HEK293 (cell line): ENCODE data around the gene TRMT1.
A peak's percentile ranks its signal among the peaks of the same experiment; 100 is the strongest.

Experiments
- CTCF ChIA-PET: fragments of 350-600 bp; formaldehyde crosslinking; extraction: SDS; loops from one replicate; lab custom pipeline; 2021; ENCODE audit warnings: antibody characterized with exemption; lab: Yijun Ruan, JAX
- POLR2A ChIA-PET: fragments of 300-600 bp; formaldehyde crosslinking; extraction: SDS; loops from one replicate; lab custom pipeline; 2020; ENCODE audit warnings: antibody characterized with exemption, inconsistent platforms; lab: Yijun Ruan, JAX
- H3K27ac ChIP-seq: fragments of 200-500 bp; sonication (Bioruptor generic); 2 replicates; pipeline ENCODE4 v1.5.1; 2014; ENCODE audit warnings: low read depth, low read length, control low read depth, inconsistent platforms; ENCODE audit errors: extremely low read depth
- H3K36me3 ChIP-seq, 2 experiments: fragments of 200-500 bp in 1 of 2; sonication (Bioruptor generic) in 1 of 2; 1 replicate in 1 of 2; 2 replicates in 1 of 2; pipeline ENCODE4 v1.5.1; 2014 to 2017; ENCODE audit warnings: inconsistent platforms in 2 of 2, low read length in 2 of 2; ENCODE audit not compliant: control insufficient read depth in 2 of 2, insufficient read depth in 1 of 2
- H3K4me1 ChIP-seq: fragments of 200-500 bp; sonication (Bioruptor generic); 2 replicates; pipeline ENCODE4 v1.5.1; 2014; ENCODE audit warnings: mild to moderate bottlenecking, low read length, inconsistent platforms; ENCODE audit not compliant: control insufficient read depth, insufficient read depth
- H3K4me3 ChIP-seq: 2 replicates; pipeline ENCODE4 v1.5.1; 2011; ENCODE audit warnings: low read depth, mild to moderate bottlenecking, control low read depth, low read length, moderate library complexity
- H3K9me3 ChIP-seq: fragments of 200-500 bp; sonication (Bioruptor generic); 2 replicates; pipeline ENCODE4 v1.5.1; 2014; ENCODE audit warnings: low read depth, low read length, inconsistent platforms; ENCODE audit not compliant: control insufficient read depth, insufficient read depth
- CTCF ChIP-seq: fragments of 450-650 bp; formaldehyde crosslinking; IDR thresholded peaks from 2 replicates; pipeline ENCODE4 v1.5.1; 2016; ENCODE audit warnings: missing biosample characterization, missing genetic modification characterization
- EGR2 ChIP-seq: fragments of 450-650 bp; formaldehyde crosslinking; IDR thresholded peaks from 2 replicates; pipeline ENCODE4 v1.5.1; 2016; ENCODE audit warnings: low read depth, missing biosample characterization, missing genetic modification characterization
- GLIS1 ChIP-seq: fragments of 450-650 bp; formaldehyde crosslinking; IDR thresholded peaks from 2 replicates; pipeline ENCODE4 v1.5.1; 2016; ENCODE audit warnings: missing biosample characterization, missing genetic modification characterization
- GLIS2 ChIP-seq: fragments of 450-650 bp; formaldehyde crosslinking; IDR thresholded peaks from 2 replicates; pipeline ENCODE4 v1.5.1; 2016; ENCODE audit warnings: missing biosample characterization, missing genetic modification characterization
- HOXC10 ChIP-seq: sonication (generic); formaldehyde crosslinking; IDR thresholded peaks from 2 replicates; pipeline ENCODE4 v1.8.1; 2023; ENCODE audit warnings: mild to moderate bottlenecking, missing genetic modification reagents
- KLF7 ChIP-seq: fragments of 450-650 bp; formaldehyde crosslinking; IDR thresholded peaks from 2 replicates; pipeline ENCODE4 v1.5.1; 2016; ENCODE audit warnings: missing biosample characterization, missing genetic modification characterization, borderline replicate concordance
- ZBTB17 ChIP-seq: fragments of 450-650 bp; formaldehyde crosslinking; IDR thresholded peaks from 2 replicates; pipeline ENCODE4 v1.5.1; 2016; ENCODE audit warnings: missing biosample characterization, missing genetic modification characterization
- ZFHX2 ChIP-seq: fragments of 450-650 bp; formaldehyde crosslinking; conservative IDR thresholded peaks from 2 replicates; pipeline ENCODE4 v1.5.1; 2016; ENCODE audit warnings: missing biosample characterization, missing genetic modification characterization
- ZIC2 ChIP-seq: fragments of 450-650 bp; formaldehyde crosslinking; IDR thresholded peaks from 2 replicates; pipeline ENCODE4 v1.5.1; 2016; ENCODE audit warnings: missing biosample characterization, missing genetic modification characterization
- ZNF16 ChIP-seq: fragments of 450-650 bp; formaldehyde crosslinking; IDR thresholded peaks from 2 replicates; pipeline ENCODE4 v1.5.1; 2016; ENCODE audit warnings: low read depth, missing biosample characterization, missing genetic modification characterization
- ZNF221 ChIP-seq: fragments of 450-650 bp; formaldehyde crosslinking; IDR thresholded peaks from 2 replicates; pipeline ENCODE4 v1.5.1; 2017; ENCODE audit warnings: missing biosample characterization, missing genetic modification characterization, borderline replicate concordance
- ZNF416 ChIP-seq: fragments of 450-650 bp; formaldehyde crosslinking; IDR thresholded peaks from 2 replicates; pipeline ENCODE4 v1.5.1; 2016; ENCODE audit warnings: missing biosample characterization, missing genetic modification characterization
- TF ChIP-seq, protein P1 (sequence below): fragments of 450-650 bp; IDR thresholded peaks from 2 replicates; pipeline ENCODE4 v1.5.1; 2018; ENCODE audit warnings: missing biosample characterization, mild to moderate bottlenecking, missing genetic modification characterization

Gene TRMT1

GRCh38 chr19:13090511-13091231 lies 25.9 kb downstream of the TRMT1 start:
- peak overlapping the region; percentile 31; the same call in 1 of the 2 replicates for H3K27ac ChIP-seq
- no peak for TF ChIP-seq GLIS2 (tag by site-specific recombination)
- peak; percentile 57 for TF ChIP-seq GLIS1 (tag by site-specific recombination)
- TF ChIP-seq ZIC2 = peak; percentile 79

DNA sequence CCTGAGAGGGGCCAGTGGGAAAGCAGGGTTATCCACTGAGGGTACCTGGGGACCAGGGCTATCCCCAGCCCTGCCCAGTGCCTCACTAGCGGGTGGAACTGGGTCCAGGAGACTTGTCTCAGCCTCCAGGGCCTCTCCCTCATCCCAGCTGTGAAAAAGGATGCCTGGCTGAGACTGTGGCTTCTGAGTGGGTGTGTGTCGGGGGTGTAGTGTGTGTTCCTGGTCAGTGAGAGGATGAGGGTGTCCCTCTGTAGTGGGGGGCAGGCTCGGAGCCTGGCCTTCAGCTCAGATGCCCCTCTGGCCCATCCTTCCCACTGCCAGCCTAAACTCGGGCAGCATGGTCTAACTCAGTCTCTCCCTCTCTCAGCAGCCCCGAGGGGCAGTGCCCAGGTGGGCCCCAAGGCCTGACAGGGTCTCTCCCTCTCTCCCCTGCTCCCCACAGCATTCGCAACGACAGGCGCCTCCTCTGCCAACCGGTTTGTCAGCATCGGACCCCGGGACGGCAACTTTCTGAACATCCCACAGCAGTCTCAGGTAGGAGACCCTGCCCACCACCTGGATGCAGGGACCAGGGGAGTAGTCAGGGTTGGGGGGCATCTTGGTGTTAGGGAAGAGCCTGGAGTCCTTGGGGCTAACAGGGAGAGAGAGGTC lies 26.6 kb downstream of the TRMT1 start:
- Histone ChIP-seq H3K9me3 (no peaks in the 10 kb centered on the region), H3K36me3 (no peaks in the 10 kb centered on the region), H3K4me3 (no peak overlapping the region), H3K27ac (no peak overlapping the region), H3K4me1 (no peaks in the 10 kb centered on the region)
- ChIA-PET POLR2A (no interaction called here), CTCF (interaction anchor here (0.8 to 7.7 kb wide), 4 partner anchors 30 to 124 kb away, joined by 3 to 274 read pairs (median 56); no protein-coding TSS in a partner anchor)
- TF ChIP-seq ZFHX2 (tag by site-specific recombination) = peak; percentile 72
- no peak for TF ChIP-seq ZNF416 (tag by site-specific recombination)
- no peak for TF ChIP-seq ZNF16 (tag by site-specific recombination)
- TF ChIP-seq, protein P1, sequence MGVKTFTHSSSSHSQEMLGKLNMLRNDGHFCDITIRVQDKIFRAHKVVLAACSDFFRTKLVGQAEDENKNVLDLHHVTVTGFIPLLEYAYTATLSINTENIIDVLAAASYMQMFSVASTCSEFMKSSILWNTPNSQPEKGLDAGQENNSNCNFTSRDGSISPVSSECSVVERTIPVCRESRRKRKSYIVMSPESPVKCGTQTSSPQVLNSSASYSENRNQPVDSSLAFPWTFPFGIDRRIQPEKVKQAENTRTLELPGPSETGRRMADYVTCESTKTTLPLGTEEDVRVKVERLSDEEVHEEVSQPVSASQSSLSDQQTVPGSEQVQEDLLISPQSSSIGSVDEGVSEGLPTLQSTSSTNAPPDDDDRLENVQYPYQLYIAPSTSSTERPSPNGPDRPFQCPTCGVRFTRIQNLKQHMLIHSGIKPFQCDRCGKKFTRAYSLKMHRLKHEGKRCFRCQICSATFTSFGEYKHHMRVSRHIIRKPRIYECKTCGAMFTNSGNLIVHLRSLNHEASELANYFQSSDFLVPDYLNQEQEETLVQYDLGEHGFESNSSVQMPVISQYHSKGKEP (tag by site-specific recombination) = no peak
- peak; percentile 58; the same call in 1 of the 2 replicates for TF ChIP-seq EGR2 (tag by site-specific recombination)
- TF ChIP-seq KLF7 = no peak
- TF ChIP-seq ZNF221 (tag by site-specific recombination) = no peak
- no peak for TF ChIP-seq HOXC10 (CRISPR knock-in tag)

More at GRCh38 chr19:13090511-13091231, 25.9 kb downstream of the TRMT1 start:
- H3K36me3 ChIP-seq = no peaks in the 10 kb centered on the region
- H3K9me3 ChIP-seq = no peaks in the 10 kb centered on the region
- no peak overlapping the region for H3K4me3 ChIP-seq
- no peaks in the 10 kb centered on the region for H3K4me1 ChIP-seq
- ChIA-PET CTCF (interaction anchor here (0.8 to 7.7 kb wide), 7 partner anchors 12 to 125 kb away, joined by 3 to 274 read pairs (median 9); no protein-coding TSS in a partner anchor), POLR2A (interaction anchor here (0.6 to 0.8 kb wide), 3 partner anchors 23 to 154 kb away, joined by 3 to 6 read pairs (median 3); no protein-coding TSS in a partner anchor)

- ChIA-PET POLR2A (no interaction called here), CTCF (interaction anchor here (0.8 to 7.7 kb wide), 5 partner anchors 29 to 124 kb away, joined by 3 to 274 read pairs (median 4); no protein-coding TSS in a partner anchor)
- H3K4me3 ChIP-seq = no peak overlapping the region
- H3K9me3 ChIP-seq = no peaks in the 10 kb centered on the region
- H3K27ac ChIP-seq = no peak overlapping the region
- H3K4me1 ChIP-seq = no peaks in the 10 kb centered on the region
- no peak for TF ChIP-seq ZBTB17 (tag by site-specific recombination)
- TF ChIP-seq CTCF (tag by site-specific recombination) = peak; percentile 88
- H3K36me3 ChIP-seq = no peaks in the 10 kb centered on the region
Measured at GRCh38 chr19:13089139-13089856, 27.2 kb downstream of the TRMT1 start.
